Glutamatergic neuron (in vitro differentiated cells): ENCODE measurements around the gene TWF2. TPM values are rescaled to one million over a fixed set of nuclear protein-coding genes. Genes with fewer than 3 reads are reported as not detected.
A peak's percentile ranks its signal among the peaks of the same experiment; 100 is the strongest.

Source experiments
- DNase-seq: peaks from one replicate; pipeline ENCODE4 v3.0.0; 2022
- H3K27ac Mint-ChIP-seq: one replicate; pipeline ENCODE4 v1.8.0; 2020; ENCODE audit warnings: mild to moderate bottlenecking, mixed read lengths, inconsistent platforms; ENCODE audit not compliant: unreplicated experiment
- H3K27me3 Mint-ChIP-seq: one replicate; pipeline ENCODE4 v1.8.0; 2020; ENCODE audit warnings: mild to moderate bottlenecking, moderate library complexity, mixed read lengths, inconsistent platforms; ENCODE audit not compliant: unreplicated experiment
- H3K36me3 Mint-ChIP-seq: one replicate; pipeline ENCODE4 v1.8.0; 2020; ENCODE audit warnings: mild to moderate bottlenecking, mixed read lengths, inconsistent platforms; ENCODE audit not compliant: unreplicated experiment
- H3K4me1 Mint-ChIP-seq: one replicate; pipeline ENCODE4 v1.8.0; 2020; ENCODE audit warnings: mild to moderate bottlenecking, low read depth, mixed read lengths, inconsistent platforms; ENCODE audit not compliant: unreplicated experiment
- H3K4me3 Mint-ChIP-seq: one replicate; pipeline ENCODE4 v1.8.0; 2020; ENCODE audit warnings: mild to moderate bottlenecking, mixed read lengths, inconsistent platforms; ENCODE audit not compliant: unreplicated experiment
- H3K9me3 Mint-ChIP-seq: one replicate; pipeline ENCODE4 v1.8.0; 2020; ENCODE audit warnings: mild to moderate bottlenecking, moderate library complexity, mixed read lengths, inconsistent platforms; ENCODE audit not compliant: unreplicated experiment
- total RNA-seq: library from RNA; stranded (reverse); fragmentation: NEBNext Ultra II Directional; extraction: Animal tissue kit (Norgen Biotek cat#: 25700); gene quantifications from one replicate; pipeline ENCODE4 v1.2.1, GENCODE V29; 2021; ENCODE audit not compliant: unreplicated experiment
- TF ChIP-seq, protein P1 (sequence below): fragments of 200-600 bp; sonication (generic); IDR thresholded peaks from one replicate; pipeline ENCODE4 v1.5.0; 2021; ENCODE audit not compliant: partially characterized antibody, unreplicated experiment

TWF2 gene
- total RNA-seq, 1 donor from 2014 or later = 45.5 TPM

- H3K27ac Mint-ChIP-seq = no peak overlapping the region
- DNase-seq = no peak
Observed at GRCh38 chr3:52253314-52254304, 14.7 kb upstream of the TWF2 start.

GRCh38 chr3:52250122-52250521, 11.2 kb upstream of the TWF2 start:
- peaks cover 7% of the 10 kb centered on the region for H3K9me3 Mint-ChIP-seq
- no peak overlapping the region for H3K4me3 Mint-ChIP-seq
- DNase-seq = no peak
- peaks cover 11% of the 10 kb centered on the region for H3K27me3 Mint-ChIP-seq
- H3K36me3 Mint-ChIP-seq = no peaks in the 10 kb centered on the region
- H3K4me1 Mint-ChIP-seq = no peaks in the 10 kb centered on the region
- TF ChIP-seq, protein P1, sequence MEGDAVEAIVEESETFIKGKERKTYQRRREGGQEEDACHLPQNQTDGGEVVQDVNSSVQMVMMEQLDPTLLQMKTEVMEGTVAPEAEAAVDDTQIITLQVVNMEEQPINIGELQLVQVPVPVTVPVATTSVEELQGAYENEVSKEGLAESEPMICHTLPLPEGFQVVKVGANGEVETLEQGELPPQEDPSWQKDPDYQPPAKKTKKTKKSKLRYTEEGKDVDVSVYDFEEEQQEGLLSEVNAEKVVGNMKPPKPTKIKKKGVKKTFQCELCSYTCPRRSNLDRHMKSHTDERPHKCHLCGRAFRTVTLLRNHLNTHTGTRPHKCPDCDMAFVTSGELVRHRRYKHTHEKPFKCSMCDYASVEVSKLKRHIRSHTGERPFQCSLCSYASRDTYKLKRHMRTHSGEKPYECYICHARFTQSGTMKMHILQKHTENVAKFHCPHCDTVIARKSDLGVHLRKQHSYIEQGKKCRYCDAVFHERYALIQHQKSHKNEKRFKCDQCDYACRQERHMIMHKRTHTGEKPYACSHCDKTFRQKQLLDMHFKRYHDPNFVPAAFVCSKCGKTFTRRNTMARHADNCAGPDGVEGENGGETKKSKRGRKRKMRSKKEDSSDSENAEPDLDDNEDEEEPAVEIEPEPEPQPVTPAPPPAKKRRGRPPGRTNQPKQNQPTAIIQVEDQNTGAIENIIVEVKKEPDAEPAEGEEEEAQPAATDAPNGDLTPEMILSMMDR = no peak
- H3K27ac Mint-ChIP-seq = peak overlapping the region; percentile 33

More at GRCh38 chr3:52253314-52254304, 14.7 kb upstream of the TWF2 start:
- H3K4me3 Mint-ChIP-seq = no peak overlapping the region
- TF ChIP-seq, protein P1 = no peak
- no peaks in the 10 kb centered on the region for H3K36me3 Mint-ChIP-seq
- no peaks in the 10 kb centered on the region for H3K4me1 Mint-ChIP-seq
- H3K9me3 Mint-ChIP-seq = peaks cover 9% of the 10 kb centered on the region
- peaks cover 2% of the 10 kb centered on the region for H3K27me3 Mint-ChIP-seq

GRCh38 chr3:52249683-52250082, 10.7 kb upstream of the TWF2 start:
- no peaks in the 10 kb centered on the region for H3K4me1 Mint-ChIP-seq
- DNase-seq = no peak
- peaks cover 11% of the 10 kb centered on the region for H3K27me3 Mint-ChIP-seq
- peaks cover 7% of the 10 kb centered on the region for H3K9me3 Mint-ChIP-seq
- H3K36me3 Mint-ChIP-seq = no peaks in the 10 kb centered on the region
- H3K4me3 Mint-ChIP-seq = no peak overlapping the region
- TF ChIP-seq, protein P1 = no peak
- H3K27ac Mint-ChIP-seq = peak overlapping the region; percentile 33

DNA sequence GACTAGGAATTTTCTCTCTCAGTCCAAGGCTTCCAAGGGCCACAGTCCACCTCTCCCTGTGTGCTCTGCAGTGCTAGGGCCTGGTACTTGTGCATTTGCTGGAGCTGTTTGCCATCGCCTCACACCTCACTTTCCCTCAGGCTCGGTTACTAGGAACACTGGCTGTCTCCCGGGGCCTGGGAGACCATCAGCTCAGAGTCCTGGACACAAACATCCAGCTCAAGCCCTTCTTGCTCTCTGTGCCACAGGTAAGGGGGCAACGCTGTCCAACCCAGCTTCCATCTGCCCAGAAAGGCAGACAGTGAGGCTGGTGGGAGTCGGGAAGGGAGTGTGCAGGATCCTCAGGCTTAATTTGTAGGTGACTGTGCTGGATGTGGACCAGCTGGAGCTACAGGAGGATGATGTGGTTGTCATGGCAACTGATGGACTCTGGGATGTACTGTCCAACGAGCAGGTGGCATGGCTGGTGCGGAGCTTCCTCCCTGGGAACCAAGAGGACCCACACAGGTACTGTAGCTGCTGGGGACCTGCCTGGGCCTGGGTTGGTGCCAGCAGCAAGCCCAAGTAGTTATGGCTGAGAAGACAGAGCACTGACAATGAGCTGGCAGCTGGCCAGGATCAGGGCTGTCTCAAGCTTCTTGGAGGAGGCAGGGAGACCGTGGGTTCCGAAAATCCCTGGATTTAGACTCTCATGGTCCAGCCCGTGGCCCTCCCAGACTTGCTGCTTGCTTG, 10.0 kb upstream of the TWF2 start:
- DNase-seq = no peak
- TF ChIP-seq, protein P1 = no peak
- no peaks in the 10 kb centered on the region for H3K4me1 Mint-ChIP-seq
- no peaks in the 10 kb centered on the region for H3K36me3 Mint-ChIP-seq
- no peak overlapping the region for H3K4me3 Mint-ChIP-seq
- no peak overlapping the region for H3K27ac Mint-ChIP-seq
- H3K9me3 Mint-ChIP-seq = peaks cover 7% of the 10 kb centered on the region
- H3K27me3 Mint-ChIP-seq = peaks cover 11% of the 10 kb centered on the region

- Mint-ChIP-seq H3K36me3 (no peaks in the 10 kb centered on the region), H3K27me3 (peaks cover 11% of the 10 kb centered on the region), H3K9me3 (peaks cover 9% of the 10 kb centered on the region), H3K4me1 (no peaks in the 10 kb centered on the region), H3K27ac (peak overlapping the region; percentile 23), H3K4me3 (no peak overlapping the region)
- TF ChIP-seq, protein P1 = no peak
- DNase-seq = no peak
Observed at GRCh38 chr3:52248165-52248541, 9.2 kb upstream of the TWF2 start.
